Activated CD4-positive, alpha-beta T cell treated with anti-CD3 and anti-CD28 coated beads, Interleukin-2, amount 10 ng/mL, durations not matched to agents 7 days and 5 days (primary cell): Measurements from ENCODE around the gene TTC6. TPM values are rescaled to one million over a fixed set of nuclear protein-coding genes. Genes with fewer than 3 reads are reported as not detected.
A peak's percentile ranks its signal among the peaks of the same experiment; 100 is the strongest.
"Not testable (repeated sequence)": the region's sequence is repeated elsewhere in the genome, so short reads cannot be mapped to it uniquely, and the experiment has no call there.

ENCODE experiments used
- CTCF ChIA-PET: fragments of 350-600 bp; sonication (Branson Sonifier 250); formaldehyde crosslinking; loops from one replicate; lab custom pipeline; 2021; ENCODE audit warnings: antibody characterized with exemption; lab: Charles Lee
- POLR2A ChIA-PET: fragments of 350-600 bp; sonication (Branson Sonifier 250); formaldehyde crosslinking; loops from one replicate; lab custom pipeline; 2021; ENCODE audit warnings: antibody characterized with exemption; lab: Charles Lee
- DNase-seq: peaks from one replicate; pipeline ENCODE4 v3.0.0-alpha.2; 2020
- H3K27ac Mint-ChIP-seq: one replicate; pipeline ENCODE4 v1.8.0; 2021; ENCODE audit warnings: mild to moderate bottlenecking, moderate library complexity, mixed read lengths
- H3K27me3 Mint-ChIP-seq: one replicate; pipeline ENCODE4 v1.8.0; 2021; ENCODE audit warnings: mixed read lengths
- H3K36me3 Mint-ChIP-seq: one replicate; pipeline ENCODE4 v1.8.0; 2021; ENCODE audit warnings: low read depth, mixed read lengths
- H3K4me1 Mint-ChIP-seq: one replicate; pipeline ENCODE4 v1.8.0; 2021; ENCODE audit warnings: mixed read lengths
- H3K4me3 Mint-ChIP-seq: one replicate; pipeline ENCODE4 v1.8.0; 2021; ENCODE audit warnings: mild to moderate bottlenecking, moderate library complexity, mixed read lengths
- H3K9me3 Mint-ChIP-seq: one replicate; pipeline ENCODE4 v1.8.0; 2021; ENCODE audit warnings: mixed read lengths
- total RNA-seq, 2 experiments: library from RNA; stranded (reverse); gene quantifications; one replicate each; pipeline ENCODE4 v1.2.3, GENCODE V29; 2021

TTC6 gene, protein sequence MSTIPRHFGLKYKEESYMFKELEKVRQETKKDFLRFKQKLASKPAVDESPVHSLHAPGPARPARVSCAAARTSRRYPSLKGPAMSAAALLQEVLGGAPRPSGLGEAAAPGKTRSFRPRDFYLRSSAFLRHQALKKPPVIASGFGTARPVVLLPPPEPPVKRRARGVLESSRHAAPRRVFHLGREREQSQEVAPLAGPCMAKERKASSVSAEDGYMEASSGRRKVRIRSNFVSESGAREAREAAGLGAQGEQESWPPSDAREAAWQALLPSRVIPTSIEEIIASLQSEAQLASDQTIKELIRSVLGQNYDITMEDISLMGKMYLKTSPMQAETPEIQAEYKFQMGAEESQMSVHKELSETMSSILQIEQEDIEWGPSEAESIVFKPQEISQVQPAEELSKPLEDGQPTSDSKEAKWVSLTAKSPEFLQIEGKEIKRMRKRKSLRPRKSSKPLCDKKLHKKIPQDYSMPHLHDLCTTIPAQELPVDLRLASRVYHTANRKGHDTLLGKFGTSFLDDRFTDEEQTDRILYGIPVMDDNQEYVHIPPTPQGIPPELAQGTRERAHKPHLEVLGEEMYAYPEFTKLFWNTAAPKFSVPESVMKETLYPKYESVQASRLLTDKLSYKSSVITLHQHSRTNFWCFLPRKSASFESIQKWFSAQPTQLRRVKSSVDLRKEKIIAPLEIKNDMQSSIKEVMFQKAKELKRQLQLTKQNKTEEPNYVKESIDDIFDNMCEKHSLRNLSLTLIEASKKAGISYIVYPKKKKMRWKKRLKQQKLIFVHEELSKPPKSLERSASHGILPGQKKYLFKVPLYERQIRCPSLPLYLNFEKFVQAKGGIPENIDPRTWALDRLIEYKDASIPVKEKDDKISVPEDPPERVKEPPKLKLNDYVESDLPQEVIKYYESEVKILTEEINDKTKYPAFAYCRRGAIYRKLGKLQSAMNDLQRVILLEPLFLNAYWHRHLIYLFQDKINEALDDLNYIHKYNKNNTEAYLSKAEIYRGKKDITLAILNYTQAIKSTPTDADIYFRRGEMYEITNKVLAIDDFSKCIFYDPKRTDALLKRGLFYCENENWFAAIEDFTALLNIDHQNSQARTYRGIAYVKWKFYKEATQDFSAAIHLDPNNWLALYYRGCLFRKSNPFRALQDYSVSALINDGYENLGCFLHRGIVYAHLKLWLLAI (N-terminal part only)
- not detected for total RNA-seq

DNA sequence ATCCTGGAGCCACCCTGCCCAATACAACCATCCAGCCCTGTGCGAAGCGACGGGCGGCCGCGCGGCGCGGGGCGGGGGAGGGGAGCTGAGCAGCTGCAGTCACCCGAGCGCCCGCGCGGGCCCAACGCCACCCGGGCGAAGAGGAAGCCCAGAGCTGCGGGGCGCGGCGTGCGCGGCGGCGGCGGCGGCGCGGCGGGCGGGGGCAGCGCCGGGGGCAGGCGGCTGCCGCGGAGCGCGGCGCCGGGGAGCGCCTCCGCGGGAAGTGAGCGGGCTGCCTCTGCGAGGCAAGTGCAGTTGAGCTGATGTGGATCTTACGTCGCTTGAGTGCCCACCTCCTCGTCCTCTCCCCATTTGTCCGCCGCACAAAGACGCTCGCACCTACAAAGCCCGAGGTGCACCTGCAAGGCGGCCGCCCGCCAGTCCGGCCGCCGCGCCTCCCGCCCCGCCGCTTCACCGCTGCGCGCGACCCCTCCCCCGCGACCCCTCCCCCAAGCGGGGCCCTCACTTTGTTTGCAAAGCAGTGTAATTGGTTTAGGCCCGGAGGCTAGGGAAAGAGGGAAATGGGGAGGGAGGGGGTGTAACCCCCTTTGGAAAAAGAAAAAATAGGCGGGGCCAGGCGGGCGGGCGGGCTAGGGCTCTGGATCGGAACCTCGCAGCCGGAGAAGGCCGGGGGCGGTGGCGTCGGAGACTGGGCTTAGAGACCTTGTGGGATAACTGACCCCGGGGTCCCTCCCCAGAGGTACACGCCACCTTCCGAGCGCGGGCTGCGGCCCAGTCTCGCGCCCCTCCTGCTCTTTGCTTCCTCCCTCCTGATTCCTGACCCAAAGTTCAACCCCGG is at the start of gene TTC6, which contains the start of gene FOXA1:
Gene TTC6, plus strand, starts transcription at position 659 of the 838 bp plus-strand sequence. CDS start 26,436 bp downstream, outside the sequence.
Gene FOXA1, minus strand, starts transcription at position 279 of the 838 bp plus-strand sequence. Its CDS starts 277 bp downstream, at position 2.
- no peak for DNase-seq
- H3K4me3 Mint-ChIP-seq: peak within 1 kb of the TSS; percentile 49
- POLR2A ChIA-PET: no interaction called here
- peaks cover 12% of the 10 kb centered on the region for H3K36me3 Mint-ChIP-seq
- H3K4me1 Mint-ChIP-seq: peaks cover 9% of the 10 kb centered on the region
- peak within 1 kb of the TSS; percentile 68 for H3K27ac Mint-ChIP-seq
- H3K27me3 Mint-ChIP-seq: peaks cover 75% of the 10 kb centered on the region
- CTCF ChIA-PET: interaction anchor here (1.2 kb wide), 1 partner anchor 10 kb away, joined by 4 read pairs; no protein-coding TSS in a partner anchor
- peaks cover 7% of the 10 kb centered on the region for H3K9me3 Mint-ChIP-seq

DNA sequence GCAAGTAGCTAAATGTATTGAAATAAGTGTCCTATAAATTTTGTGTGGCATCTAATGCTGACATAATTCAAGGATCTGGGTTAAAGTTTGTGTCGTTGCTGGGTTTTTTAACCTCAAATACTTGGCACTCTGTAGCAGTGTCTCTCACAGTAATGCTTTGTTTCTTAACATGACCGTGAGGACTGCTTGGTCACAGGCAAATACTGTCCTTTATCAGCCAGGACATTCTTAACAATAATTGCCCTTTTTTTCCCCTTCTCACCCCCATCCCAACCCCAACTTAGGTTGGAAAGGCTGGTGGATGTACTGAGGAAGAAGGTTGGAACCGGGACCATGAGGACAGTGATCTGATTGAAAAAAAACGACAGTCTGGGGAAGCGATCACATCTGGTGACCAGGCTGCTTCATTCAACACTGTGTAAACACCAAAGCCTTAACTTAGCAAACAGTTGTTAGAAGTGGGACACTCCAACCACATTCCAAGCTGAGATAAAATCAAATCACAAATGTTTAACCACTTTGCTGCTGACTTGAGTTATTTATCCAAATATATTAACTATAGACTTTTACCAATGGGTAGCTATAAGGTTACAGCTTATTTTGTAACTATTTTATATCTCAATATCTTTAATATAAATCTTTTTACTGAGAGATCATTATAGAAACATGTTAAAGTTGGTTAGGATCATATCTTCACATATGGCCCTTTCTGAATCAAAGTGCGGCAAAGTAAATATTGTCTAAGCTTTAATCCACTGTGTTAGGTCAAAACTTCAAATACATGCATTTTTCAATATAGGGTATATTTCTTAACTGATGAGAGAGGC is 48.6 kb upstream of the TTC6 start:
- Mint-ChIP-seq H3K4me1 (no peaks in the 10 kb centered on the region), H3K27ac (no peak overlapping the region), H3K36me3 (no peaks in the 10 kb centered on the region), H3K9me3 (no peaks in the 10 kb centered on the region), H3K4me3 (no peak overlapping the region), H3K27me3 (no peaks in the 10 kb centered on the region)
- no peak for DNase-seq
- CTCF ChIA-PET: no interaction called here
- POLR2A ChIA-PET: no interaction called here

DNA sequence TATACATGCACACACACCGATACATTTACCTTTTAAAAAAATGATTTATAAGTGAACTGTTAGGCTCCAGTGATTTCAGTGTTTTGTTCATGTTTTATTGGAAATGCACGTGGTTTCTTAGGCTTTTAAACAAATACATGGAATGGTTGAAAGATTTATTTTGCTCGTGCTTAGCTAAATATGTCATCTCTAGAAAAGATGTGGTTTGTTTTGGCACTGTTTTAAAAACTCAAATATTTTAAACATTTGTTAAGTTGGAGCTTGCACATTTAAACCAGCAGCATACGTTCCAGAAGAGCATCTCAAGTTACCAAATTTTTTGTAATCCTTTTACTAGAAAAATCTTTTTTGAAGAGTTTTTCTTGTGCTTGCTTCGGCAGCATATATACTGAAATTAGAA is 44.9 kb upstream of the TTC6 start:
- Mint-ChIP-seq H3K27me3 (no peaks in the 10 kb centered on the region), H3K36me3 (no peaks in the 10 kb centered on the region), H3K27ac (no peak overlapping the region), H3K9me3 (no peaks in the 10 kb centered on the region), H3K4me1 (no peaks in the 10 kb centered on the region), H3K4me3 (no peak overlapping the region)
- POLR2A ChIA-PET: no interaction called here
- DNase-seq: no peak
- CTCF ChIA-PET: no interaction called here

DNA sequence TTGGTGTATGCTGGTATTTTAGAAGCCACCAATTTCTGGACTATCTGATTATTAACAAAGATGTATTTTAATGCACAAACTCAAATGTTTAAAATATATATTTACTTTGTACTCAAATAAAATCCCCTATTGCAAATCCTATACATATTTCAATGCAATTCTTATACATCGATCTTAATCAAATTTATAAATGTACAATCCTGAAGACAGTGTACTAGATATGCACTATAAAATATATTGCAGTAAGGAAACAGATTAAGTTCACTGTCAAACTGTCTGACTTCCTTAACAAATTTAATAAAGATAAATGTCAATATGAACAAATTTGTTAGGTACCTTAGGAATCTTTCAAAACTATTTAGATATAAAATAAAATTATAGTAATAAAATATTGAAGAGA is 44.3 kb upstream of the TTC6 start:
- POLR2A ChIA-PET: no interaction called here
- H3K27me3 Mint-ChIP-seq: no peaks in the 10 kb centered on the region
- no peak overlapping the region for H3K4me3 Mint-ChIP-seq
- no peak overlapping the region for H3K27ac Mint-ChIP-seq
- CTCF ChIA-PET: no interaction called here
- H3K4me1 Mint-ChIP-seq: no peaks in the 10 kb centered on the region
- H3K36me3 Mint-ChIP-seq: no peaks in the 10 kb centered on the region
- no peak for DNase-seq
- no peaks in the 10 kb centered on the region for H3K9me3 Mint-ChIP-seq

DNA sequence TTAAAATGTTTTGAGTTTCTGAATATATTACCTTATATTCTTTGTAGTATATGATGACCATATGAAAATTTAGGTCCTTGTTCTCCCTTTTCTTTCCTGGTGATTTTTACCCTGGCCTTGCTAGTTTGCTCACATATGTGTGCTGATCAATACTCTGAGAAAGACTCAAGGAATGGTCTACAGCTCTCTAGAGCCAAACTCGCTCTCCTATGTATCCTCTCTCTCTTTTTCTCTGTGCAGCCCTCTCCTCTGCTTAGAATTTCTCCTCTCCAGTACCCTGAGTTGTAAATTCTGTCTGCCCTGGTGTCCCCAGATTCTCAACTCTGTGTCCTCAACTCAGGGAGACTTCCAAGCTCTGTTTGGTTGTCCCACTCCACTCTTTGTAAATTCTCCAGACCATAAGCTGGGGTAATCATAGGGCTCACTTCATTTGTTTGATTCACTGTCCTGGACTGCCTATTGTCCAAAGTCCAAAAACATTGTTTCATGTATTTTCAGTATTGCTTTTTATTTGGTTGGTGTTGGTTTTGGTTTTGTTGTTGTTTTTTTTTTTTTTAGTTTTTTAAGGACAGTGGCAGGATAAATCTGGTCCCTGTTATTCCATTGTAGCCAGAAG is 41.4 kb upstream of the TTC6 start:
- H3K27ac Mint-ChIP-seq: no peak overlapping the region
- no peaks in the 10 kb centered on the region for H3K36me3 Mint-ChIP-seq
- ChIA-PET POLR2A (no interaction called here), CTCF (no interaction called here)
- no peaks in the 10 kb centered on the region for H3K27me3 Mint-ChIP-seq
- H3K4me1 Mint-ChIP-seq: no peaks in the 10 kb centered on the region
- H3K9me3 Mint-ChIP-seq: peaks cover 4% of the 10 kb centered on the region
- no peak overlapping the region for H3K4me3 Mint-ChIP-seq
- DNase-seq: no peak

DNA sequence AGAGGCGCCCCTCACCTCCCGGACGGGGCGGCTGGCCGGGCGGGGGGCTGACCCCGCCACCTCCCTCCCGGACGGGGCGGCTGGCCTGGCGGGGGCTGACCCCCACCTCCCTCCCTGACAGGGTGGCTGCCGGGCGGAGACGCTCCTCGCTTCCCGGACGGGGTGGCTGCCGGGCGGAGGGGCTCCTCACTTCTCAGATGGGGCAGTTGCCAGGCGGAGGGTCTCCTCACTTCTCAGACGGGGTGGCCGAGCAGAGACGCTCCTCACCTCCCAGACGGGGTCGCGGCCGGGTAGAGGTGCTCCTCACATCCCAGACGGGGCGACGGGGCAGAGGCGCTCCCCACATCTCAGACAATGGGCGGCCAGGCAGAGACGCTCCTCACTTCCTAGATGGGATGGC is 39.8 kb upstream of the TTC6 start:
- DNase-seq, H3K4me3 Mint-ChIP-seq, H3K9me3 Mint-ChIP-seq, H3K27me3 Mint-ChIP-seq, CTCF ChIA-PET, H3K4me1 Mint-ChIP-seq, H3K36me3 Mint-ChIP-seq, POLR2A ChIA-PET, H3K27ac Mint-ChIP-seq: not testable (repeated sequence)

DNA sequence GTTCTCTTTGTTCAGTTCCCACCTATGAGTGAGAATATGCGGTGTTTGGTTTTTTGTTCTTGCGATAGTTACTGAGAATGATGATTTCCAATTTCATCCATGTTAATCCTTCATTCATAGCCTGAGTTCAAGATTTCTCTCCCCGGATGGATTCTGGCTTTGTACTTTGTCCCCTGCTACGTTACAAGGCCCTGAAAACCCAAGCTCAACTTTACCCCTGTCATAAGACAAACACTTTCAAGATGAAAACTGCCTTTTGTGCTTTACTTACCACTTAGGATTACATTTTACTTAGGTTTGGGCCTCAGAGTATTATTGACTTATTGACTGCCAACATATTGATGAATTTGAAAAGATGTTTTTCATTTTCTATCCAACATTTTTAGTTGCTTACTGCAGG is 36.7 kb upstream of the TTC6 start:
- H3K4me3 Mint-ChIP-seq: no peak overlapping the region
- CTCF ChIA-PET: no interaction called here
- no peak for DNase-seq
- H3K4me1 Mint-ChIP-seq: no peaks in the 10 kb centered on the region
- H3K36me3 Mint-ChIP-seq: no peaks in the 10 kb centered on the region
- POLR2A ChIA-PET: no interaction called here
- H3K27ac Mint-ChIP-seq: no peak overlapping the region
- H3K9me3 Mint-ChIP-seq: peaks cover 4% of the 10 kb centered on the region
- no peaks in the 10 kb centered on the region for H3K27me3 Mint-ChIP-seq

DNA sequence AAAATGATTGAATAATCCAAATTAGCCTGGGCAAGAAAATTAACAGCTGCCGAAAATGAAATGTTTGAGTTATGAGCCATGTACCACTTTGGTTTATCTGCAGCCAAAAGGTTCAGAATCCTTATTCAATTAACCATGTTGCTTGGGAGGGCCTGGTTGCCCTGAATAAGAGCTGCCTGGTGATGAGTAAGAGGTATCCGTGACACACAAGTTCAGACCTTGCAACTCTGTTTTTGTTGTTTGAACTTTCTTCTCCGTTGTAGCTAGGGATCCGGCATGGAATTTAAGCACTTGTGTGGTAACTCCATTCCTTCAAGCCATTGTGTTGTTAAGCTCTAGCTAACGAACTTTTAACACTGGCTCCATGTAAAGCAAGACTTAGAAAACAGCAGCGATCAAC is 36.0 kb upstream of the TTC6 start:
- Mint-ChIP-seq H3K9me3 (peaks cover 4% of the 10 kb centered on the region), H3K4me1 (no peaks in the 10 kb centered on the region), H3K4me3 (no peak overlapping the region), H3K27me3 (no peaks in the 10 kb centered on the region), H3K27ac (no peak overlapping the region), H3K36me3 (no peaks in the 10 kb centered on the region)
- CTCF ChIA-PET: no interaction called here
- POLR2A ChIA-PET: no interaction called here
- DNase-seq: no peak

DNA sequence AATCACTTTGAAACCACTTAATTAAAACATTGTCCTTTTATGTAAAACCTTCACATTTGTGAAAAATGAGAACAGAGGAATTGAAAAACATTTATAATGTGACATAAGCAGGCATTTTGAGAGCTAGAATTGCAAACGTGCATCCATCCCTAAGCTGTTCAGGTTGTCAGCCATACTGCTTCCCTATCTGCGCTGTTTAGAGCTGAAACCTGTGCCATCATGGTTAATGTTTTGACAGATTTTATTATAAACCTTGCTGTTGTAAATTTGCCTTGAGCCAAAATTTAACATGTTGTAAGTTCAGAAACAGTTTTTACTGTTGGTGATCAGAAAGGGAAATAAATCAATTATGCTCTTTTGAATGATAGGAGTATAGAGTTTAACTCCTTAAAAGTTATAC is 32.2 kb upstream of the TTC6 start:
- POLR2A ChIA-PET: no interaction called here
- H3K9me3 Mint-ChIP-seq: no peaks in the 10 kb centered on the region

DNA sequence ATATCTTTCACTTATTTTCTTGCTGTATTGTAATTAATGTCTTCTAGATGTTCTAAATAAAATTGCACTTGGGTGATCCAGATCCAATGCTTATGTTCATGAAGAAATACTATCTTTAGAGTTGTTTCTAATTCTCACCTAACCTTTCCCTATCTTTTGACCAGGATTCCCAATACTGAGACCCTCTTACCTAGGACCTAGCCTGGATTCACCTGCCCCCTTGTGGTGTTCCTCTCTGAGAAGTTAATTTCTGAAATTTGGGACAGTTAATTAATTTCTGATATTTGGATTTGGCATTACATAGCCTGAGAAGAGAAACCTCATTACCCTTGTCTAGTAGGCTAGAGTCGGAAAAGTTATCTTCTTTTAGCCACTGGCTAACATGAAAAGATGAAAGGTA is 29.9 kb upstream of the TTC6 start:
- no peak overlapping the region for H3K27ac Mint-ChIP-seq
- ChIA-PET CTCF (no interaction called here), POLR2A (no interaction called here)
- H3K9me3 Mint-ChIP-seq: no peaks in the 10 kb centered on the region
- no peak overlapping the region for H3K4me3 Mint-ChIP-seq
- DNase-seq: no peak
- no peaks in the 10 kb centered on the region for H3K36me3 Mint-ChIP-seq
- no peaks in the 10 kb centered on the region for H3K27me3 Mint-ChIP-seq
- H3K4me1 Mint-ChIP-seq: no peaks in the 10 kb centered on the region

More for the DNA sequence above, 32.2 kb upstream of the TTC6 start:
- no peak overlapping the region for H3K27ac Mint-ChIP-seq
- no peaks in the 10 kb centered on the region for H3K27me3 Mint-ChIP-seq
- H3K4me1 Mint-ChIP-seq: no peaks in the 10 kb centered on the region
- CTCF ChIA-PET: no interaction called here
- no peak overlapping the region for H3K4me3 Mint-ChIP-seq
- no peaks in the 10 kb centered on the region for H3K36me3 Mint-ChIP-seq
- DNase-seq: no peak

DNA sequence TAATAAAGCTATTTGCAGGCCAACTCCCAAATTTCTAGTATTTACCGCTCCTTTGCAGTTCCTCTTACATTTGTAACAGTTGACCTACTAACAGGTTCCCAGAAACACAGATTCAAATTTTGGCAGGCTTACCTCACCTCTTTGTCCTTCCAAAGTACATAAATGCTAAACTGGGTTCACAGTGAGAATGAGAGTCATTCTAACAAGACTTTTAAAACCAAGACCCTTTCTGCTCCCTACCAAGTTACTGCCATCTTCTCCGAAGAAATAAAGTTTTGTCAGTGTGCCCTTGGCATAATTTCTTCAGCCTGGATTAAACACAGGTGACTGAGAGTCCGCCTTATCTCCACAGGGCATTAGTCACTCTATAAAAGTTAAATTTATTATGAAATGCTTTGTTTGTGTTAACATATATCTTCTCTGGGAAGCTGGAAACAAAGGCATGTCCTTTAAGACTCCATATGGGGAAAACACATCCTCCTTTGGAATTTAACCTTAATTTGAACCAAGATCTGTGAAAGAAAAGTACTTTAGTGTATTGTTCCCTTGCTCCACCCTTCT is 28.5 kb upstream of the TTC6 start:
- no peaks in the 10 kb centered on the region for H3K27me3 Mint-ChIP-seq
- H3K9me3 Mint-ChIP-seq: no peaks in the 10 kb centered on the region
- H3K36me3 Mint-ChIP-seq: no peaks in the 10 kb centered on the region
- no peaks in the 10 kb centered on the region for H3K4me1 Mint-ChIP-seq
- H3K4me3 Mint-ChIP-seq: no peak overlapping the region
- no peak for DNase-seq
- ChIA-PET POLR2A (no interaction called here), CTCF (no interaction called here)
- no peak overlapping the region for H3K27ac Mint-ChIP-seq
